Astrocyte of the spinal cord (primary cell): ENCODE data around the gene ALOX12B.
"Not testable (repeated sequence)": the region's sequence is repeated elsewhere in the genome, so short reads cannot be mapped to it uniquely, and the experiment has no call there.

Experiments used
- DNase-seq: peaks from one replicate; pipeline ENCODE4 v3.0.0; 2011; ENCODE audit warnings: low read depth, low spot score
- H3K4me3 ChIP-seq: 2 replicates; pipeline ENCODE4 v1.5.1; 2011; ENCODE audit warnings: low read depth, mild to moderate bottlenecking, low read length, moderate library complexity
- CTCF ChIP-seq: IDR thresholded peaks from 2 replicates; pipeline ENCODE4 v1.5.1; 2012; ENCODE audit warnings: low read depth, mild to moderate bottlenecking, low read length, inconsistent platforms
- in situ Hi-C: cut with HindIII; loops from 2 replicates; pipeline ENCODE4 v1.10.0; 2017; ENCODE audit warnings: low sequenced_read_pairs

ALOX12B gene

GRCh38 chr17:8064561-8065019, 22.9 kb downstream of the ALOX12B start:
- no peak for TF ChIP-seq CTCF
- in situ Hi-C loops = no loop called here
- DNase-seq = no peak
- H3K4me3 ChIP-seq = no peak overlapping the region

GRCh38 chr17:8063761-8064534, 23.6 kb downstream of the ALOX12B start:
- no peak for TF ChIP-seq CTCF
- no peak for DNase-seq
- H3K4me3 ChIP-seq = no peak overlapping the region
- in situ Hi-C loops = no loop called here

GRCh38 chr17:8062807-8063483, 24.6 kb downstream of the ALOX12B start:
- TF ChIP-seq CTCF = no peak
- H3K4me3 ChIP-seq = no peak overlapping the region
- in situ Hi-C loops = no loop called here
- DNase-seq = no peak

- no peak overlapping the region for H3K4me3 ChIP-seq
- in situ Hi-C loops = no loop called here
- no peak for TF ChIP-seq CTCF
- peak; percentile 41 for DNase-seq
These were observed 25.1 kb downstream of the ALOX12B start for GRCh38 chr17:8062435-8062806.

DNA sequence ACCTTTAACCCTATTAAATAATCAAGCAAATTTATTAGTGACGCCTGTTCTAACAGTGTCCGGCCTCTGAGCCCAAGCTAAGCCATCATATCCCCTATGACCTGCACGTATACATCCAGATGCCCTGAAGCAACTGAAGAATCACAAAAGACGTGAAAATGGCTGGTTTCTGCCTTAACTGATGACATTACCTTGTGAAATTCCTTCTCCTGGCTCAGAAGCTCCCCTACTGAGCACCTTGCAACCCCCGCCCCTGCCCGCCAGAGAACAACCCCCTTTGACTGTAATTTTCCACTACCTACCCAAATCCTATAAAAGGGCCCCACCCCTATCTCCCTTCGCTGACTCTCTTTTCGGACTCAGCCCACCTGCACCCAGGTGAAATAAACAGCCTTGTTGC, 25.7 kb downstream of the ALOX12B start:
- in situ Hi-C loops, DNase-seq, H3K4me3 ChIP-seq: not testable (repeated sequence)

- in situ Hi-C loops = no loop called here
- no peak overlapping the region for H3K4me3 ChIP-seq
- DNase-seq = peak; percentile 66
- TF ChIP-seq CTCF = peak; percentile 61
These were observed 27.2 kb downstream of the ALOX12B start for GRCh38 chr17:8060274-8060673.

GRCh38 chr17:8059131-8059530, 28.4 kb downstream of the ALOX12B start:
- no peak overlapping the region for H3K4me3 ChIP-seq
- TF ChIP-seq CTCF = no peak
- in situ Hi-C loops = loop anchor here (10.0 kb wide), 1 partner anchor 56 kb away; the partner anchor contains the start of gene ALOXE3
- no peak for DNase-seq
